Non-pigmented ciliary epithelial cell (primary cell): ENCODE measurements around the gene CELF4.
"Not testable (repeated sequence)": the region's sequence is repeated elsewhere in the genome, so short reads cannot be mapped to it uniquely, and the experiment has no call there.

Source experiments
- DNase-seq: peaks from one replicate; pipeline ENCODE4 v3.0.0-alpha.2; 2010; ENCODE audit warnings: low read depth

CELF4 gene

DNA sequence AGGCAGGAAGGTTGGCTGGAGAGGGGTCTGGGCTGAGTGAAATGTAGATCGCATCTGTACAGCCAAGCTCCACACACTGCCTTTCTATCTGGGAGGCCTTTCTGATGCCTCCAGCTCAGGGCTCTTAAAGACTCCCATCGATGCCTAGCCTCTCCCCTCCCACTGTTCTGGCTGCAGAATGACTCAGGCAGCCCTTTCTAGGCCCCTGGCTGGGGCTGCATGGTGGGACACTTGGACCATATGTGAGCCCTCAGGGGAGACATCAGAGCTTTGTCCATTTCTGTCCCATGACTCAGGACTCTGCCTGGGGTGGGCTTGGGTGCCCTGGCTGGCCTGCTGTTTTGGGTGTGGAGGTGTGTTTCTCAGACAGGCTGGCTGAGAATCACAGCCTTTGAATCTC lies 101.3 kb downstream of the CELF4 start:
- DNase-seq, result no peak

DNA sequence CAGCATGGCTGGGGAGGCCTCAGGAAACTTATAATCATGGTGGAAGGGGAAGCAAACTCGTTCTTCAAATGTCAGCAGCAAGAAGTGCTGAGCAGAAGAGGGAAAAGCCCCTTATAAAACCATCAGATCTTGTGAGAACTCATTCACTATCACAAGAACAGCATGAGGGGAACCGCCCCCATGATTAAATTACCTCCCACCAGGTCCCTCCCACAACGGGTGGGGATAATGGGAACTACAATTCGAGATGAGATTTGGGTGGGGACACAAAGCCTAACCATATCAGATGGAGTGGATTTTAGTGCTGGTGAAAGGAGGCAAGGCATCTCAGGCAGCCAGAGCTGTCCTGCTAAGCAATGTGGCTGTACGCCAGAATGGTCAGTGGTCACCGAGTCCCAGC lies 104.3 kb downstream of the CELF4 start:
- DNase-seq, result not testable (repeated sequence)

DNA sequence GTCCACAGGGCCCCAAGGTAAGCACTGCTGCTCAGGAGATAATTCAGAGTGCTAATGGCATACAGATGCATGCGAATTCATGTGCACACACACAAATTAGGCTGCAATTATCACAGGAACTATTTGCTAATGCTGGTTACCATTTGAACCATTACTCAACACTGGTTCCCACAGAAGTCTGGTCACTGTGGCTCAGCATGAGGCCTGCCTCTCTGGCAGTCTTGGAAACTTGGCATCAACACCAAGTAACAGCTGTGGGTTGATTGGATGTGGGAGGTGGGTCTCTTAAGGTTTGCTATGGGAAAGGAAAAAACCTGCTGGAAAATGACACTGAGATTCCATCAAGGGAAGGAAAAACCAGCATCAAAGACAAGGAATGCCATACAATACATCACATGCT lies 105.0 kb downstream of the CELF4 start:
- DNase-seq, result no peak

DNA sequence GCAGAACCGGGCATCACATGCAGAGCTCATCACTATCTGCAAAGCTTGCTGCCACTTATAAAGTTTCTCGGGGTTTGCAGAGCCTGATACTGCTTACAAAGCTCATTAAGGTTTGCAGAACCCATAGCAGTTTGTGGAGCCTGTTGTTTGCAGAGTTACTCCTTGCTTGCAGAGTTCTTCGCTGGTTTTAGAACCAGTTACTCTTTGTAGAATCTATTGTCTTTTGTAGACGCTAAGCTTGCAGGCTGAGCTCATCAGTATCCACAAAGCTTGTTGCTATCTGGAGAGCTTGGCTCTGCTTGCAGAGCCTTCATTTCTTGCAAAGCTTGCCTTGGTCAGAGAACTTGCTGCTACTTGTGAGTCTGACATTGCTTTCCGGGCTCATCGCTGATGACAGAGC lies 106.9 kb downstream of the CELF4 start:
- no peak for DNase-seq

DNA sequence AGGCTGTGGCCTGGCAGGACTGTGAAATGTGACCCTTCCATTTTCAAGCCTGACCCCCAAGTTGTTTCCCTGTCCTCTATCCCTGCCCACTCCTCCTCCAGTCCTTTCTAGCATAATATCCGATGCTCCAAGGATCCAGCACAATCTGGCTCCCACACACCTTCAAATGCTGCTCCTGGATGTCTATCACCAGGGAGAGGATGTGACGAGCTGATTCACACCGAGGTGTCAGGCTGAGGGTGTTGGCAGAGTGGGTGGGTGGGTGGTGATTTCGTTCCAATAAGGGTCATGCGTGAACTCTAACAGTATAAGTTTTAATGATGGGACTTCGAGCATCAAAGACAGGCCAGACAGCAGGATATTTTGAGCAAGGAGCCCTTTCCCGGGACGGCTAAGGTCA lies 107.8 kb downstream of the CELF4 start:
- DNase-seq, result no peak

DNA sequence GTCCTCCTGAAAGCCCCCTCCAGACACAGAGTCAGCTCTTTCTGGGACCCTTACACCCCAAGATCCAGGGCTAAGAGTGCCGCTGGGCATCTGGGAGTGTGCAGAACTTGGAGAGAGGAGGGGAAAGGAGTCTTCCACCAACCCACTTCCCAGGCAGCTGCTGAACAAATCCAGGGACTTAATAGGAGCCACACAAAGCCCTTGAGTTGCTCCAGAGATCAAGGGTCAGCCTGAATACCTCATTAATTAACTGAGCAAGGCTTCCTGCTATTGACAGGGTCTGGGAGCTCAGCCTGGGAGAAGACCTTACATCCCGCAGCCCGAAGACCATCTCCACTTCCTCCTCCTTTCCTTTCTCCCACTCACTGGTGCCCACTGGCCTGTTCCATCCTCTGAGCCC lies 108.3 kb downstream of the CELF4 start:
- DNase-seq, result no peak

DNA sequence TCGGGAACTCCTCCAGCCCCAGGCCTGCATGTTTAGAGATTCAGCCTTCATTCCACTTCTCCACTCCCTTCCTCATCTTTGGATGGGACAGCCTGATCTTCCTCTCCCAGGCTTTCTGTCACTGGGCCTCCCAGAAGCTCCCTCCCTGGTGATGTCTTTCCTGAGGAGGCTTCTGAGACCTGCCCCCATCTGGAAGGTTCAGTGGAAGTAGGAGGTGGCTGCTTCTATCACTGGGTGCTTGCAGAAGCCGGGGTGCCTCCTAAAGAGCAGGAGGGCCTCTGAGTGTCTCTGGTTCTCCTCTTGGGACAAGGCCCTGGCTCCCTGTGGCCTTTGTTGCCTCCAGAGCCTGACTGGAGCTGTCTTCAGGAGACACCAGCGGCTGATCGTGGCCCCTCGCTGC lies 108.7 kb downstream of the CELF4 start:
- DNase-seq, result no peak

DNA sequence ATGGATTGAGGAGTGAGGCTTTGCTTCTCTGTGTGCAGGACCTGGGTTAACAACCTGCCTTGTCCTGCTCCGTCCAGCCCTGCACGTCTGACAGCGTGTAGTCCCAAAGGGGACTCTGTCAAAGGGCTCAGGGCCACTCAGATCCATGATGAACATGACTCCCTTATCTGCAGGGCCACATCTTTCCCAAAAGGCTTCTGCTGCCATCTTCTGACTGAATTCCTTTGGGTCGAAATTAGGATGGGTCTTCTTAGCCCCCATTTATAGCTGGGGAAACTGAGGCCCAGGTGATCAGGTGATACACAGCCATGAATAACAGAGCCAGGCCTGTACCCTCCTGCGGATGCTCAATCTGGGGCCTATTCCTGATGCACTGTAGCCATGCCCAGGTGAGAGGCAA lies 109.2 kb downstream of the CELF4 start:
- DNase-seq, result no peak

DNA sequence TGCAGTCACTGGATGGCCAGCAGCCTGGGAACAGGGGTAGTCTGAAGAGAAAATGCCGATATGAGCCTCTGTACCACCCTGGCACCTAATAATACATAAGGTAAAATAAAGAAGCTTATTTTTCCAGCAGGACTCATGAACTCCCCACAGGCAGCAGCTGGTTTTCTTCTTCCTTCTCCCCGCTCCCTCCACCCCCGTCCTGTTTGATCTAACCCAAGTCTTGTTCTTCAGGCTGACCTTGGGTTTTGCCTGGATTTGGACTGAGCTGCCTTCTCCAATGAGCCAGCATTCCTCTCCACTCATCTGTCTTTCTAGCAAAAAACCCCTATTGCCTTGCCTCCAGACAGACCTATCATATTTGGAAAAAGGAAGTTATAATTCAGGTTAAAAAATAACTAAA lies 111.8 kb downstream of the CELF4 start:
- no peak for DNase-seq

DNA sequence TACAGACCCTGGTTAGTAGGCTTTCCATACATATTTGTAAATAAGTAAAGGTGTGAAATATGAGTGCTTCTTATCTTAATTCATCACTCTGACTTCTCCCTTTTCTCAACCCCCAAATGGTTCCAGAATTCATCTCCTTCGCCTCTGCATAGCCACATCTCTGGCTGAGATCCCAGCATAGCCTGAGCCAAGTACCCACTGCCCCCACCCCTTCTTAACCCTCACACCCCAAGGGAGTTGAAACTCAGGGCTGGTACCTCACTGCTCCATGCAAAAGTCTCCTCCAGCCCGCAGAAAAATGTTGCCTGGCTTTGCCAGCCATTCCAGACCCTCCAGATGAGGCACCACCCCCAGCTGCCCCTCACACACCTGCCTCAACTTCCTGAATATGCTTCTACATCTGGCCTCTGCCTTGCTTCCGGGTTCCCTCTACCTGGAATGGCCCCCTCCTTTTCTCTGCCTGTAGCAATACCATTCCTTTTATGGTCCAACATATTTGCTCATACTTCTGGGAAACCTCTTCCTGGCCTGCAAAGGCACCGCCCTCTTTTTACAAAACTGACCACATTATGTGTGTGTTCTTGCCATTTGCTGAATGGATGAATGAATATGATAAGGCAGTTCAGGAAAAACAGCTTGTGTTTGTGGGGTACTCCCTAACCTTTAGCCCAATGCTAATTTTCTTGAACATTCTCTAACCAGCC lies 112.8 kb downstream of the CELF4 start:
- no peak for DNase-seq

DNA sequence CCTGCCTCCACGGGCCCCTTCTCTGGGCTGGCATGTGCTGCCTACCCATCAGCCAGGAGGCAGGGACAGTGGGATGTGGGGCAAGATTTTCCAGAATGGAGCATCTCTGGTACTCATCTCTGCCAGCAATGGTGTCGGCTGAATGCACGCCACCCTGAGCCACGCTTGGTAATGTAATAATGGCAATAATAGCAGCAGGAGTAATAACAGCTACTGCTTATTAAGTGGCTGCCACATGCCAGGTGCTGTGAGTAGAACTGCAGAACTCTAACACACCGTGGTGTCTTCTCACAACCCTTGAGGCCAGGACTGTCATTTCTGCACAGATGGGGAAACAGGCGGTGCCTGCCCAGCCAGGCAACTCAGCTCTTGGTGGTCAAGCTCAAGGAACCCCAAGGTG lies 113.6 kb downstream of the CELF4 start:
- DNase-seq, result no peak

DNA sequence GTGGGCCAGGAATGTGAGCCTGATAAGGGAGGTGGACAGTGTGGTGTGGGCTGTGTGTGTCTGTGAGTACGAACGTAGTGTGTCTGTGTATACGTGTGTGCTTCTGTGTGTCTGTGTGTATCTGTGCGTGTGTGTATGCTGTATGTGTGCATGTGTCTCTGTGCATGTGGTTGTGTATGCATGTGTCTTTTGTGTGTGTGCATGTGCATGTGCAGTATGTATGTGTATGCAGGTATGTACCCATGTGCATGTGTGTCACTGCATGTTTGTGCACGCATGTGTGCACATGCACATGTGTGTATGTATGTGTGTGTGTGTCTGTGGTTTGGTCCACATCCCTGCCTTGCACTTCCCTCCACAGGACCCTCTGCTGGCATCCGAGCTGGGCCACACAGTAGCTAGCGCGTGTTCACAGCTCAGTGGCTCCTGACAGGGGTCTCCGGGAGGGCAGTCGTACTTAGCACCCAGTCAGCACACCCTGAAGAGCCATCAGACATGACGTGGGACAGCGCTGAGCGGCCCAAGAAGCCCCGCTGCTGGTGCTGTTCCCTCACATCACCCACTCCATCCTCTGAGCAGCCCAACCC lies 114.3 kb downstream of the CELF4 start:
- no peak for DNase-seq

DNA sequence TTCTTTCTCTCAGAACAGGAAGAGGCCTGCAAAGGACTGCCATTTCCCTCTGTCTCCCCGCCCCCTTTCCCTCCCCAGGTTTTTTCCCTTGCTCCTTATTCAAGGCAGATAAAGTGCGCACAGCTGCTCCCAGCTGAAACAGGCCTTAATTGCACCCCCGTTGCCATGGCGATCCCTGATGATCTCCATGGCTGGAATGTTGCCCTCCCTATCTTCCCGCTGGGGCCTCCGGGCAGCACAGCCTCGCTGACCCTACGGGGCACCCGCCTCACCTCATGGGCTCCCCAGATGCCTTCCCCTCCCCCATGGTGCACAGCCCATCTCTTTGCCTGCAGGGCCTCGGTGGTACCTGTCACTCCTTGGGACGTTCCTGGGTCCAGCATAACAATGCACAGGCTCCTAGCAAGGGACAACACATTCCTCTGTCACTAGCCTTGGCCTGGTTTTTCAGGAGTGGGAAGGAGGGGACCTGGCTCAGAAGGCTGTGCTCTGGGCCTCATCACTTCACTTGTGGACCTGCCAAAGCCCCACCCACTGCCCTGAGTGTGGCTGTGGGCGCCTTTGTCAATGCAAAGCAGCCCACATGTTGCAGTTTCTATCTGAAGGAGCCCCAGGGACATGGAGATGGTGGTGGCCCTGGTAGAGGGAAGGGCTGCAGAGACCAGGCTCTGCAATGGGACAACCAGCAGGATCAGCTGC lies 115.0 kb downstream of the CELF4 start:
- no peak for DNase-seq

DNA sequence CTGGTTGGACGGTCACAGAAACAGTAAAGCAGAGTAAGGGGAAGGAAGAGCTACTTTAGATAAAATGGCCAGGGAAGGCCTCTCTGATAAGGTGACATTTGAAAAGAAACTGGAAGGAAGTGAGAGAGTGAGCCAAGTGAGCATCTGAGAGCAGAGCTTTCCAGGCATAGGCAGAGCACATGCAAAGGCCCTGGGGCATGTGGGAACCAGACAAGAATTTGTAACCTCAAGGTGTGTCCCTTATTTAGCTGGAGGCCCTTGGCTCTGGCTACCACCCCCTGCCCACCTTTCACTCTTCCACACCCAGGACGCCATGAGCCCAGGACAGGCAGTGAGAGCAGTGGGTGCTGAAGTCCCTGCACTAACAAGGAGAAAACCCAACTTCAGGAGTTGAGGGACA lies 116.0 kb downstream of the CELF4 start:
- DNase-seq, result no peak

DNA sequence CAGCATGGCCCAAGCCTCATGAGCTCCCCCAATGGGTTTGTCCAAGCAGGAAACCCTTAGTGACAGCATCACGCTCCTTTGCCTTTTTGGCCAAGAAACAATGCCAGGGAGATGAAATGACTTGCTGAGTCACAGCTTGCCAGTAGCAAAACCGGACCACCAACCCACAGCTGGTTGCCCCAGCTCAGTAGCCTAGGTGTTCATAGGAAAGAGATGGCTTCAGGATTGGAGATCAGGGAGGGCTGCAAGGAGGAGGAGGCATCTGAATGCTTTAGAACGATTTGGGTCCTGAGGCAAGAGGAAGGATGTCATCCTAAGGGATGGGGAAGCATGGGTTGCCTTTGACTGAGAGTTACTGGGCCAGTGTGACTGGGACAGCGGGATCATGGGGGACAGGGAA lies 116.7 kb downstream of the CELF4 start:
- no peak for DNase-seq

DNA sequence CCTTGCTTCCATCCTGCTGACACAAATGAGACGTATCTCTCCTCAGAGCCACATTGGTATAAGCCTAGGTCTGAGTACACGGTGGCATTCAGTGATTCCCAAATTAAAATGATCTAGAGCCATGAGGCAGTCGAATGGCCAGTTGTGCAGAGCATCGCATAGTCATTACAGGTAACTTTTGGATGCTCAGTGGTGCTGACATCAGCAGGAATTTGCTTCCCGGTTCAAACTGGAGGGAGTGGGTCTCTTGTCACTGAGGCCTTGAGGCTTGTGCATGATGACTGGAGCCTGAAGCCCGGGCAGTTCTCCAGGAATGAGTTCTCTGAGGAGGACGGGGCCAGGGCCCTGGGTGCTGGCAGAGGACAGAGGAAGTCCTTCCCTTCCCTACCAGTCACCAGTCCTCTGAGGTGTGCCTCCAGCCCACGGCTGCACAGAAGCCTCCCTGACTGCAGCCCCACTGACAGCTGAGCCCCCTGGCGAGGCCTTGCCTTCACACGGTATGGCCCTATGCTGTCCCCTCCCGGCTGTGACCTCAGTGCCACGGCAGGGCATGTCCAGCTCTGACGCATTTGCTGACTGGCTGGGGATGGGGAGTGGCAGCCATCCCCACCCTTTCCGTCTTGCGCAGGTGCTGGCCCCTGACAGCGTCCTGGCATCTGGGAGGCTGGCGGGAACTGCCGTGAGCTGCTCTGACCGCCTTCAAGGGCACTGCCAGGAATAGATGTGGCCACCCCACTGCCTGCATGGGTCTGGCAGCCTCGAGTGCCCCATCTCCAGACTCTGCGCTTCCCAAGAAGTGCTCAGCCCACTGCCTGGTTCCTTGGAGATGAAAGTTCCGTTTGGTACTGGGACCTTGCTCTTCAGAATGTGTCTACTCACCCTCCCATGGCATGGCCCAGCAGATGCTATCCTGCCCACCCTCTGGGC lies 117.4 kb downstream of the CELF4 start:
- DNase-seq, result no peak

DNA sequence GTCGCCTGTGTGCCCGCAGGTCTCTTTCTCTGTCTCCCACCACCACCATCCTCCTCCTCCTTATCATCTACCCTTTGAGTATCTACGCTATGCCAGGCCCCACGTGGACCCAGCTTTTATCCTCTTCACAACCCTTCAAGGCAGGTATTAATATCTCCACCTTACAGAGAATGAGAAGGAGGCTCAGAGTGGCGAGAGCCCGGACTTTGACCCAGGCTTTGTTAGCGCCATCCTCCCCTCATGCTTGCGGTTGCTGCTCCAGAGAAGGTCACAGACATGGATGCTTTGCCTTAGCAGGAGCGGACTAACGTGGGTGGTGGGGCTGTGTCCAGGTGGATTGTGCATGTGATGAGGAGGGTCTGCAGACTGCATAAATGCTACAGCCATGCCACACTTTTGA lies 119.8 kb downstream of the CELF4 start:
- no peak for DNase-seq

DNA sequence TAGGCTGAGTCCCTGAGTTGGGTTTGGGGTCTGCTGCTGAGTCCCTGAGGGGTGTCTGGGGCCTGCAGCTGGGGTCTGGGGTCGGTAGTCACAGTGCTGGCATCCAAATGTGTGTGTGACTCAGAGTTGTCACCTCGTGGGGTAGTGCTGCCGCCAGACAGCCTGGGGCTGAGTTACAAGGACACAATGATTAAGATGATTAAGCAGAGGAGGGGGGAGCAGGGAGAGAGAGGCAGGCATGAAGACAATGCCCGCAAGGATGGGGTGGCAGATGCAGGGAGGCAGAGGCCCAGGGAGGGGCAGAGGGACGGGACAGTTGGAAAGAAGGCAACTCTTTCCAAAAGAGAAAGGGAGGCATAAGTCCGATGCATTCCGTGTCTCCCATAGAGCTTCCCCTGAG lies 120.2 kb downstream of the CELF4 start:
- DNase-seq, result no peak

DNA sequence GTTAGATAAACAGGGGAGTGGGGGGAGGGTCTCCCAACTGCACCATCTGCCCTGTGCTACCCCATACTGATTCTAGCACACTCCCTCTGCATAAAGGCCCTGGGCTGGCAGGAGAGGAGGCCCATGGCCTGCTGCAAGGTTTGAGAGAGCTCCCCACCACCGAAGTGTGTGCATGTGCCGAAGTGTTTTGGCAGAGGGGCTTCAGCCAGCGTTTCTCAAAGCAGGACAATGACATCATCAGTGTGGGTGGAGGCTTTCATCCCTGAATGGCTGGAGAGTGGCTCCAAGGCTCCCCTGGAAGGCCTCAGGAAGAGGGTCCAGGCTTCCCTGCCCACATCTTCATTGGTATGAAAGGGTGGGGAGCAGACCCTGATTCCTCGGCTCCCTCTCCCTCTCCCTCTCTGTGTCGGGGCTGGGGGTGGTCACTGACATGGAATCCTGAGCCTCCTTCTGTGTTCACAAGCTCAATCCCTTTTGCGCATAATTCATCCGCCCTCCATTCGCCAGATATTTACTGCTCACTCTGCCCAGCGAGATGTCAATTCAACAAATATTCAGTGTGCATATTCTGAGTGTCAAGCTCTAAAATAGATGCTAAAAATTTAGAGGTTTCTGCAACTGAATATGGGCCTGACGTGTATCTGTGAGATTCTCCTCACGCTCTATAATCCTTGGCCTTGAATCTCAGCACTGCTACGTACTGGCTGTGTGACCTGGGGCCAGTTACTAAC lies 122.1 kb downstream of the CELF4 start:
- no peak for DNase-seq

DNA sequence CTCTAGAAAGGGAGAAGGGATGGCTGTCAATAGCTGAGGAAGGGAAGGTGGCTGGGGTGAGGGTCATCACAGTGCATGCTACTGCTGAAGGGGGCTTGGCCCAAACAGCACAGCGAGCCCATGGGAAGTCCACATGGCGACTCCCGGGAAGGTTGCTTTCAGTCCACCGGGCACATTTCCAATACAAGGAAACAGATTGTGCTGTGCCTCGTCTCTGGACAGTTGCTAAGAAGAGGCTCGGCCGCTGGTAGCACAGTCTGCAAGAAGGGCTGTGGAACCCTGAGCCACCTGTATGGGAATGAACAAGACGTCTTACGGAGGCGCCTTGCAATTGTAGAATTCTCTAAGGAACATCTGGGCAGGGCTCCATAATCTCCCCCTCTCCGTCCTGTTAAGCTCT lies 123.1 kb downstream of the CELF4 start:
- DNase-seq, result no peak

DNA sequence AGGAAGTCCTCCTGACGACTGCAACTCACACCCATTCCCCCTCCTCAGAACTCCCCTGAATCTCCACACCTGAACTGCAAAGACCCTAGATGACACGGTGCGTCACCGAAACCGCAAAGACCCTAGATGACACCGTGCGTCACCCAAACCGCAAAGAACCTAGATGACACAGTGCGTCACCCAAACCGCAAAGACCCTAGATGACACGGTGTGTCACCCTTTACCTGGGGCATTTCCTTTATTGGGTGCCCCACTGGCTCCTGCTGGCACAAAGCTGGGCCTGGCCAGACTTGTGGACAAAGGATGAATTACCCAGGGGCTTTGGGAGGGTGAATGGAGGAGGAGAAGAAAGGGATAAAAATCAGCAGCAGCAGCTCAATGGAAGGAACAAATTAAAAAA lies 123.8 kb downstream of the CELF4 start:
- DNase-seq, result no peak

DNA sequence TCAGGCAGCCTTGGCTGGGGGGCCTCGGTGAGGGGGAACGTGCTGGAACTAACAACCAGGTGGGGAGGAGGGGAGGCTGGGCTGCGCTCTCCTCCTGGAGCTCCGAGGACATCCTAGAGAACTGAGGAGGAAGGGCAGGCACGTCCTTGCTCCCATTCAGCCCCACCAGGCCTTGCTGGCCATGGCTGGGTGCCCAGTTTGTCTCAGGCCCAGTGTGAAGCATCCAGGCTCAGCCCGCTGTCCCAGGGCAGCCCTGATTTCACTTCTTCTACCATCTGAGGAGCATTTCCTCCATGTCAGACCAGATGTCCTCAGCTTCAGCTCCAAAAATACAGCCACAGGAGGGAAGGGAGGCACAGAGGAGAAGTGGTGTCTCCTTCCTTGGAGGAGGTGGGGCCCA lies 125.4 kb downstream of the CELF4 start:
- DNase-seq, result no peak
